ENCODE results near the gene C16orf54. TPM values are rescaled to one million over a fixed set of nuclear protein-coding genes. Genes with fewer than 3 reads are reported as not detected.
A peak's percentile ranks its signal among the peaks of the same experiment; 100 is the strongest.
"Not testable (repeated sequence)": the region's sequence is repeated elsewhere in the genome, so short reads cannot be mapped to it uniquely, and the experiment has no call there.

The C16orf54 gene
- total and polyA plus RNA-seq, 2 experiments from 2014 or later = 3.2 TPM; not detected in 1

GRCh38 chr16:29709657-29710056 lies 36.1 kb downstream of the C16orf54 start:
- H3K27me3 ChIP-seq (ENCODE audit: insufficient read depth); H2AFZ ChIP-seq; H4K20me1 ChIP-seq (replicated peaks; ENCODE audit: insufficient read depth); H3K9me2 ChIP-seq (ENCODE audit: insufficient read depth); H3F3A ChIP-seq (replicated peaks; ENCODE audit: low read depth): not testable (repeated sequence)
- peak; percentile 66 for ATAC-seq
- H3K36me3 Mint-ChIP-seq (ENCODE audit: low read depth) = peaks cover 48% of the 10 kb centered on the region
- H3K4me3 ChIP-seq = peak overlapping the region; percentile 63
- peak overlapping the region; percentile 96 for H3K27ac ChIP-seq (ENCODE audit: low read depth)
- H3K4me1 ChIP-seq (ENCODE audit: insufficient read depth) = peaks cover 20% of the 10 kb centered on the region
- peak overlapping the region; percentile 86 for H3K4me2 ChIP-seq
- peaks cover 27% of the 10 kb centered on the region for H3K27me3 Mint-ChIP-seq (ENCODE audit: insufficient read depth, low read depth, poor library complexity)
- peaks cover 12% of the 10 kb centered on the region; the same call in 1 of the 2 replicates for H3K36me3 ChIP-seq (ENCODE audit: insufficient read depth)
- peak overlapping the region; percentile 96 for H3K4me3 Mint-ChIP-seq
- peaks cover 48% of the 10 kb centered on the region for H3K79me2 ChIP-seq (replicated peaks; ENCODE audit: insufficient read depth)
- peaks cover 22% of the 10 kb centered on the region; the same call in 2 of the 3 replicates for H3K9me3 Mint-ChIP-seq
- peaks cover 30% of the 10 kb centered on the region for H3K4me1 Mint-ChIP-seq
- TF ChIP-seq POLR2AphosphoS5 (IDR thresholded peaks at IDR 0.05; ENCODE audit: low read depth) = peak; percentile 78; the same call in 1 of the 2 replicates
- peak overlapping the region; percentile 99 for H3K27ac Mint-ChIP-seq
- DNase-seq (ENCODE audit: low spot score) = peak; percentile 74

- no peak overlapping the region for H2AFZ ChIP-seq
- ATAC-seq (peak; percentile 85), DNase-seq (ENCODE audit: low spot score) (peak; percentile 96)
- H3F3A ChIP-seq (replicated peaks; ENCODE audit: low read depth) = no peaks in the 10 kb centered on the region; the same call in 1 of the 2 replicates
- Mint-ChIP-seq H3K4me3 (peak overlapping the region; percentile 96), H3K4me1 (peaks cover 27% of the 10 kb centered on the region), H3K9me3 (peaks cover 22% of the 10 kb centered on the region; the same call in 2 of the 3 replicates), H3K27me3 (ENCODE audit: insufficient read depth, low read depth, poor library complexity) (peaks cover 27% of the 10 kb centered on the region), H3K36me3 (ENCODE audit: low read depth) (peaks cover 44% of the 10 kb centered on the region), H3K27ac (peak overlapping the region; percentile 99)
- no peaks in the 10 kb centered on the region for H3K9me2 ChIP-seq (ENCODE audit: insufficient read depth)
- H3K27me3 ChIP-seq (ENCODE audit: insufficient read depth) = no peaks in the 10 kb centered on the region
- H3K4me2 ChIP-seq = peak overlapping the region; percentile 86
- peaks cover 20% of the 10 kb centered on the region for H3K4me1 ChIP-seq (ENCODE audit: insufficient read depth)
- TF ChIP-seq CREB1 (CRISPR knock-in tag; IDR thresholded peaks at IDR 0.05; ENCODE audit: low read depth) (peak; percentile 30), POLR2AphosphoS5 (IDR thresholded peaks at IDR 0.05; ENCODE audit: low read depth) (peak; percentile 95), ZNF114 (CRISPR knock-in tag; IDR thresholded peaks at IDR 0.05) (no peak), ZNF331 (CRISPR knock-in tag; IDR thresholded peaks at IDR 0.05; ENCODE audit: low read depth) (no peak), NANOG (IDR thresholded peaks at IDR 0.05; ENCODE audit: borderline replicate concordance) (0 out of 2 replicates have a peak, but pooled peaks have one; percentile 46), CTCF (conservative IDR thresholded peaks at IDR 0.05; ENCODE audit: low read depth in 2 of 2) (no peak)
- H3K4me3 ChIP-seq = peak overlapping the region; percentile 63
- peaks cover 12% of the 10 kb centered on the region; the same call in 1 of the 2 replicates for H3K36me3 ChIP-seq (ENCODE audit: insufficient read depth)
- no peaks in the 10 kb centered on the region; the same call in 1 of the 2 replicates for H4K20me1 ChIP-seq (replicated peaks; ENCODE audit: insufficient read depth)
- H3K79me2 ChIP-seq (replicated peaks; ENCODE audit: insufficient read depth) = peaks cover 43% of the 10 kb centered on the region
- H3K27ac ChIP-seq (ENCODE audit: low read depth) = peak overlapping the region; percentile 96
These were observed 36.7 kb downstream of the C16orf54 start for GRCh38 chr16:29708917-29709600.

- not testable (repeated sequence) for DNase-seq (ENCODE audit: low spot score); ATAC-seq; H3K27me3 ChIP-seq (ENCODE audit: insufficient read depth); H3K27ac Mint-ChIP-seq; H4K20me1 ChIP-seq (replicated peaks; ENCODE audit: insufficient read depth); H3F3A ChIP-seq (replicated peaks; ENCODE audit: low read depth); H3K36me3 ChIP-seq (ENCODE audit: insufficient read depth); H2AFZ ChIP-seq; H3K4me3 ChIP-seq; H3K4me2 ChIP-seq; H3K9me2 ChIP-seq (ENCODE audit: insufficient read depth); H3K4me3 Mint-ChIP-seq; H3K27ac ChIP-seq (ENCODE audit: low read depth)
- peaks cover 20% of the 10 kb centered on the region for H3K4me1 ChIP-seq (ENCODE audit: insufficient read depth)
- peaks cover 27% of the 10 kb centered on the region for H3K27me3 Mint-ChIP-seq (ENCODE audit: insufficient read depth, low read depth, poor library complexity)
- H3K36me3 Mint-ChIP-seq (ENCODE audit: low read depth) = peaks cover 31% of the 10 kb centered on the region
- H3K4me1 Mint-ChIP-seq = peaks cover 25% of the 10 kb centered on the region
- H3K79me2 ChIP-seq (replicated peaks; ENCODE audit: insufficient read depth) = peaks cover 30% of the 10 kb centered on the region
- H3K9me3 Mint-ChIP-seq = peaks cover 22% of the 10 kb centered on the region; the same call in 2 of the 3 replicates
These were observed 38.6 kb downstream of the C16orf54 start for GRCh38 chr16:29707160-29707559.

Data from GM23338 (cell line).